HTERT RPE-1 (cell line): ENCODE measurements around the gene GPATCH1.

Experiments
- in situ Hi-C: fragments of 300-500 bp; cut with MboI; formaldehyde crosslinking; loops from 4 replicates; pipeline ENCODE4 v1.14.3; 2020; ENCODE audit warnings: low sequenced_read_pairs

Gene GPATCH1

DNA sequence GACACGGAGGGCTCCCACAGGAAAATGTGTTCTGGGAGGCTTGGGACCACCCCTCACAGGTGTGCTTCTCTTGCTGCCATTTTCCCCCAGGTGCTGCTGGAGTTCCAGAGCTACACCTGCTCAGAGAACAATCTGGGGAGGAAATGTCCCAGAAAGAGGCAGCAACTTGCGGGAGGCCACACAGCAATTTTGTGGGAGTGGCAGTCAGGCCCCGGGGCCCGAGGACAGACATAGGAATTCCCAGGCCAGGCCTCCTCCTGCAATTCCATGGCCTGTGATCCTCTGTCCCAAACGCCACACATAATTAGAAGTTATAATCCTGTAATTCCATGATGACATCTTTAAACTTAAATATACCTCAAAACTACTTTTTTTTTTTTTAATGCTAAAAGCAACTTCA, 18.1 kb upstream of the GPATCH1 start:
- in situ Hi-C loops, result no loop called here

DNA sequence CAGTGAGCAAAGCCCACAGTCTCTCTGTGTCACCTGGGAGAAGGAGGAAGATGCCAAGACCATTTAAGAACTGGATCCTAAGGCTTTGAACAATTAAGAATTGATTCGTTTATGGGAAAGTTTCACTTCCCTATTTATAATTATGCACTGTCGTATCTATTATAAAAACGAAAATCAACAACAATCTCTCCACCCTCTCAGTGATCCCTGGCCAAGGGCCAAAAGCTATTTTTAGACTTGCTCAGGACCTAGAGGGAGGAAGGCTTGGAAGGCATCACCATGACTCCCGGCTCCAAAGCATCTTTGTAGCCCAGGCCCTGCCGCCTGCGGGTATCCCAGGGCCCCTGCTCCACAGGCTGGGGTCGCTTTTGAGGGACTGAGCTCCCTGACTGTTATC, 17.6 kb upstream of the GPATCH1 start:
- in situ Hi-C loops, result no loop called here

GRCh38 chr19:33063753-33064457, 17.1 kb upstream of the GPATCH1 start:
- in situ Hi-C loops, result no loop called here

- in situ Hi-C loops, result no loop called here
These were observed 16.6 kb upstream of the GPATCH1 start for GRCh38 chr19:33064458-33064791.

DNA sequence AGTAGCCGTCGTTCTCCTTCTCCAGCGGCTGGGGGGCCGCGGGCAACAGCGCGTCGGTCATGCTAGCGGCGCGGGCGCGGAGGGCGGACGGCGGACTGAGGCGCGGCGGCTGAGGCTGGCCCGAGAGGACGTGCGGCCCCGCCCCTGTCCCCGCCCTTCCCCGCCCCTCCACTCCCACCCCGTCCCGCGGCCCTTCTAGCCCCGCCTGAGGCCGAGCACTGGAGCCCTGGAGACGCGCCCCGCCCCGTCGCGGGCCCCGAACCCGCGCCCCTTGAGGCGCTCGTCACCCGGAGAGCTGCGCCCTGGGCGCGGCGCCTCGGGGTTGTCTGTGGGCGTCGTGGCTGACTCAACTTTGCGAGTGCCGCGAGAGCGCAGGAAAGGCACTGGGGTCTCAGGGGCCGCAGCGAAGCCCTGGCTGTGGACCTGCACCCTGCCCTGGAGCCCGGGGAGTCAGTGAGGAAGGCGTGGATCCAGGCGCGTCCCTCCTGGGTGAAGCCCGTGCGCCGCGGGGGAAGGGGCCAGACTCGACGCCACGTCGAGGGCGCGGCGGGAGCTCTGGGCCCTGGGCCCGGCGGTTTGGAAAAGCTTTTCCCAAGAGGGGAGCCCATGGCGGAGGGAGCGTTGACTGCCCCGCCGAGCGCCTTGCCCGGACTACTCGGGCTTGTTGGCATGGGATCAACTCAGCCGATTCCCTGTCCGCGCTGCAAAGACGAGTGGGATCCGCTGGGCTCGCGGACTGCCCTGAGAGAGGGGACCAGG, 16.0 kb upstream of the GPATCH1 start, which contains the start of gene RHPN2:
TSS of gene RHPN2 (minus strand) at position 97 of the 759 bp plus-strand sequence. CDS start at position 61, 36 bp downstream.
- in situ Hi-C loops, result no loop called here

DNA sequence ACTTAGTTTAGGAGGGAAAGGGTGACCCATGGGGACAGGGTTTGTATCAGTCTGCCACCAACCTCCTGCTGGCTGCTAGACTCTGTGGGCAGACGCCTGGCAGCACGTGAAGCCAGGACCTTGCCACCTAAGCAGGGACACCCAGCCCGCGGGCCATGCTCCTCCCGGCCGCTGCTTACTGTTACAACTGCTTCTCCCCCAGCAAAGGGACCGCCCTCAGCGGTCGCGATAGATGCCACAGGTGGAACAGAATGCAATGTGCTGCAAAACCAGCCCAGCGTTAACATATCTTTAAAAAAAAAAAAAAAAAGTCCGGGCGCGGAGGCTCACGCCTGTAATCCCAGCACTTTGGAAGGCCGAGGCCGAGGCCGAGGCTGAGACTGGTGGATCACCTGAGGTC, 14.4 kb upstream of the GPATCH1 start:
- in situ Hi-C loops, result no loop called here

DNA sequence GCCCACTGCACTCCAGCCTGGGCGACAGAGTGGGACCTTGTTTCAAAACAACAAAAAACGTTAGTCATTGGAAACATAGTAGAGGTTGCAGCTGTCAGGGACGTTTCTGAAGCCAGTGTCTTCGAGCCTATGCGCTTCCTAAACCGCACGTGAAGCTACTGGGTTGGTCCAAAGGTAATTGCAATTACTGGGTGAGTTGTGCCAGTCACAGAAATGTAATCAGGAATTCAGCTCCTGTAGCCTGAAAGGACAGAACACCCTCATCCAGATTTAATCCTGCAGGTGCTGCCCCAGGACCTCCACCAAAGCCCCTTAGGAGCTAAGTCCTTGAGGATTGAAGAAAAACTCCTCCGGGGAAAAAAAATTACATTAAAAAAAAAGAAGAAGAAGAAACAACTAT, 13.9 kb upstream of the GPATCH1 start:
- in situ Hi-C loops, result no loop called here

- in situ Hi-C loops, result no loop called here
These were observed 9.1 kb upstream of the GPATCH1 start for GRCh38 chr19:33071887-33072286.

DNA sequence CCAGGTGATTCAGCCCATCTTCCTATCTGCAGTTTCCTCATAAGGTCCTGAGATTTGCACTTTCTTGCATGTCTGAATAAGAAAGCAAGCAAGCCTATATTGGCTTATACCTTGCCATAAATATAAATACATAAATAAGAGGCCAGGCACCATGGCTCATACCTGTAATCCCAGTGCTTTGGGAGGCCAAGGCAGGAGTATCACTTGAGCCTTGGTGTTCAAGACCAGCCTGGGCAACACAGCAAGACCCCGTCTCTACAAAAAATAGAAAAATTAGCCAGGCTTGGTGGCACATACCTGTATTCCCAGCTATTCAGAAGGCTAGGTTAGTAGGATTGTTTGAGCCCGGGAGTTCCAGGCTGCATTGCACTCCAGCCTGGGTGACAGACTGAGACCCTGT, 5.5 kb upstream of the GPATCH1 start:
- in situ Hi-C loops, result no loop called here

DNA sequence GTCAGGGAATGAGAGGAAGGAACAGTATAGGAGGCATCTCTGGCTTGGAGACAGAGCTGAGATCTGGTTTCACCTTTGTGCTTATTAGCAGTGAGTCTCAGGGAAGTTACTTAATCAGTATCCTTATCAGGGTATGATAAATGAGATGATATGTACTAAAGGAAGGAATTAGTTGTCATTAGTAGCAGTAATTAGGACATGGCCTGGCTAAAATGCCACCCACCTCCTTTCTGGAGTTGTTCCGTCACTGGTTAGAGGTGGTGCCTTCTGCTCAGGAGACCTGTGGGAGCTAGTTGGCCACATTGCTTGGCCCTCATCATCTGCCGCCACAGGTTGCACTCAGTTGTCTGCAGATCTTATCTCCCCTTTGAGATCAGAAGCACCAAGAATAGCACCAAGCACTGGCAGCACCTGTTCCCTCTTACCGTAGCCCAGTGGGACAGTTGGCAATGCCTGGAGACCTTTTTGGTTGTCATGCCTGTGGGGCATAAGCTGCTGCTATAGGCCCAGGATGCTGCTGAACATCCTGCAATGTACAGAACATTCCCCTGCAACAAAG, 4.7 kb downstream of the GPATCH1 start:
- in situ Hi-C loops, result no loop called here

- in situ Hi-C loops, result no loop called here
These were observed 6.0 kb downstream of the GPATCH1 start for GRCh38 chr19:33086955-33087354.

DNA sequence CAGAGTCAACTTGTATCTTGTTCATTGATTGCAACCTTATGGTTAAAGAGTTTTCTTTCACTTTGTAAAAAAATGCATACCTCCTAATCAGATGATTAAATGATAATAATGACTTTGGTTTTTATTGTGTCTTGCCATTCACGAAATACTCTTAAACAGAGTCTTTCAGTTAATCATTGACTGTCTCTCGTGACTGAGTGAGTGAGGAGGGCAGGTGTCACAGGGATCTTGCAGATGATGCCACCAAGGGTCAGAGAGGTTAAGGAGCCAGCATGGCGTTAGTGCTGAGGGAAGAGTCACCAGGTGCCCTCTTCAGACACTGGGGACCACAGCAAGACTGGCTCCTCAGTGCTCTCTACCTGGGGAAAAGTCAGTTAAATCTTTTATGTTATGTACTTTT, 8.0 kb downstream of the GPATCH1 start:
- in situ Hi-C loops, result no loop called here

DNA sequence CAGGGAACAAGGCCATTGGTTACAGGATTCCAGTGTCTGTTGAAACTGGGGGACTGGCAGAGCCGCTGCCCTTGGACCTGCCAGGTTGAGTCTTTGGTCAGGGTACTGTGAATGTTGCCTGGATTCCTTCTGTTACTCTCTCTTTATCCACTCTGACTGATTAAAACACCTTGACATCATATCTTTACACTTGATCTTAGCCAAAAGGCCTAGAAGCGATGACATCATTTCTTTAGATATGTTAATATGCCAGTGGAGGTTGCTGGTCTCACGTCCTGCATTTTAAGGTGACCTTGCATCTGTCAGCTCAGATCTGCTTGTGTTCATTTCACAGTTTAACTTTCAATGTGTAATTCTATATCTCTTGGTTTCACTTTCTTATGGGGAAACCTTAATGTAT, 9.2 kb downstream of the GPATCH1 start:
- in situ Hi-C loops, result no loop called here

GRCh38 chr19:33093420-33094210, 12.6 kb downstream of the GPATCH1 start:
- in situ Hi-C loops, result no loop called here

- in situ Hi-C loops, result no loop called here
These were observed 13.6 kb downstream of the GPATCH1 start for GRCh38 chr19:33094436-33095067.

GRCh38 chr19:33096005-33096404, 15.0 kb downstream of the GPATCH1 start:
- in situ Hi-C loops, result no loop called here

DNA sequence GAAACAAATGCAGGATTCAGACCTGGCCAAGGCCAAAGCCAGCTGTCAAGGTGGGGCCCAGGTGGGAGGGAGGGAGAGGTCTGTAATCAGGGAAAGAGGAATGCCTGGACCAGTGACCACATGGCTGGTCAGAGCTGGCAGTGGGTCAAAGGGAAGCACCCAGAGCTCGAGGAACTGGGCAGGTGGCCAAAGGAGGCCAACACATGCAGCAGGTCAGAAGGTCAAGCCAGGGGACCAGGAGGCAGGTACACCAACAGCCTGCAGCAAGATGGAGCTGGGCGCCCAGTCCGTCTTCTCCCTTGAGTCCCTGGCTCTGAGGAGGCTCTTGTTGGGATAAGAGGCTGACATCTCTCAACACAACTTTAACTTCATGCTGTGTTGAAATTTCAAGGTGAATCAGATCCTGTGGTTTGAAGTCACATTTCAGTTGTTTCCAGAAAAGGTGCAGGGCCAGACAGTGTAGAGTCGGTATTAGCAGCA, 17.1 kb downstream of the GPATCH1 start:
- in situ Hi-C loops, result no loop called here

DNA sequence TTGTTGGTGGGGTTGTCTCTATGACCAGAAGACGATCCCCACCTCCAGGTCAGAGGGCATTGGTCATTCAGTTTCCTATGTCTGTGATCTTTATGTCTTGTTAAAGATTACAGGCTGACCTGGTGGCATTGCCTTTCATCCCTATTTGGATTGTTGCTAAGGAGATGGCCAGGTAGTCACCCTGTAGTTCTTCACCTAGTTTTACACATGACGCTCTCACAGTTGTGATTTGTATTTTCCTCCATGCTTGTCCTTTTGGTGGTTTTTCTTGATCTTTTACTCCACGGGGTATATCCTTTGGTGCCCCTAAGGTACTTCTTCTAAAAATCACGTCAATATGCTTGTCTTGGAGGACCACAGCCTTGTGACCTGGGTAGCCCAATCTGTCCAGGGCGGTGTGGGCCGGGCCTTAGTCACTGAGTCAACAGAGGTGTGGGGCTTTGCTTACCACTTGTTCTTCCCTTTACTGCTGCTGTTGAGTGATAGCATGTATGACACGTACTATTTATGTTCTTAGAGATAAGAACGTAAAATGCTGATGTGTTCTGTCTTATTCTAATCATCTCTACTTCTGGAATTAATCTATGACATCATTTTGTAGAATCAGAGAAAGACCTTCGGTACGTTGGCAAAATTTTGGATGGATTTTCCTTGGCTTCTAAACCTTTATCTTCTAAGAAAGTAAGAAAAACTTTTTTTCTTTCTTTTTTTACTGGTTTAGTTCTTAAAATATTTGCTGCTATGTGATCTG, 20.1 kb downstream of the GPATCH1 start:
- in situ Hi-C loops, result no loop called here

DNA sequence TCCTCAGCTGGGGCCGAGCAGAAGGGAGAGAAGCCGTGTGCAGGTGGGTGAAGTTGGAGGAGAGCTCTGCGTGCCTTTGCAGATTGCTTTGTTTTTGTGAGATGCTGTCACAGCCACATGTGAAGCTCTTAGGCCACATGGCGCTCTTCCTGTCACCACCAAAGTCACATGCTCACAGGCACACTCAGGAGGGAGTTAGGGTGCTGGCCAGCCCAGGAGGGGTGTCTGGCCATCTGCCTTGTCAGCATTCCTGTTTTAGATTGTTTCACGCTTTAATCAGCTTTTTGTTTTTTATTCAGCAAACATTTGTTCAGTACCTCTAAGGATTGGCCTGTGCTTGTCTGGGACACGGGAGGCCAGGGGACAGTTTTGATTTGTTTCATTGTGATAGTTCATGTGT, 21.9 kb downstream of the GPATCH1 start:
- in situ Hi-C loops, result no loop called here

DNA sequence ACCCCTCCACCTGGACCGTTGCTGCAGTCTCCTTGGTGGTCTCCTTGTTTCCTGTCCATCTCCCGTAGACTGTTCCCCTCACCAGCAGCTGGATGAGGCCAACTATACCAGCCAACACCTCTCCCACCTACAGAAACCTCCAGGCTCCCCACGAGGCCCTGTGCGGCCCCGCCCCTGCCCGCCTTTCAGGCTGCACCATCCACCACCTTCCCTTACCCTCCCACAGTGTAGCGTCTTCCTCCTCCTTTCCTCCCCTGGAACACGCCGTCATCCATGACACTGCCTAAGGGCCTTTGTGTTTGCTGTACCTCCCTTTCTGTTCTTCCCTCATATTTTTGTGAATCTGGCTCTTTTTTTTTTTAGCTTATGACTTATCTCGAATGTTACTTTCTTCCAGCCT, 27.2 kb downstream of the GPATCH1 start:
- in situ Hi-C loops, result no loop called here
